Stimulated activated naive B cell treated with anti-CD40 and anti-IgM and Interleukin-4, amounts not matched to agents 10 μg/mL and 1 μg/mL and 100 μg/mL, for 72 hours (primary cell): ENCODE measurements around the gene CDC42BPA.

ENCODE experiments used
- ATAC-seq, 2 donors: fragments of 150-1000 bp; cut with Tn5 transposase; replicated peaks; 2 replicates each; pipeline ENCODE4 v1.10.0; 2021; ENCODE audit warnings: moderate library complexity in 1 of 2
- DNase-seq: peaks from one replicate; pipeline ENCODE4 v3.0.0; 2021
- H3K27ac Mint-ChIP-seq: one replicate; pipeline ENCODE4 v1.8.0; 2022; ENCODE audit warnings: mild to moderate bottlenecking, mixed read lengths
- H3K27me3 Mint-ChIP-seq, 2 donors: one replicate each; pipeline ENCODE4 v1.8.0; 2022; ENCODE audit warnings: mixed read lengths in 2 of 2
- H3K36me3 Mint-ChIP-seq, 2 donors: one replicate each; pipeline ENCODE4 v1.8.0; 2022; ENCODE audit warnings: mixed read lengths in 2 of 2, mild to moderate bottlenecking in 1 of 2
- H3K4me1 Mint-ChIP-seq, 2 donors: one replicate each; pipeline ENCODE4 v1.8.0; 2022; ENCODE audit warnings: mixed read lengths in 2 of 2, mild to moderate bottlenecking in 1 of 2
- H3K4me3 Mint-ChIP-seq, 2 donors: one replicate each; pipeline ENCODE4 v1.8.0; 2022; ENCODE audit warnings: mild to moderate bottlenecking in 2 of 2, mixed read lengths in 2 of 2, moderate library complexity in 1 of 2
- H3K9me3 Mint-ChIP-seq, 2 donors: one replicate each; pipeline ENCODE4 v1.8.0; 2022; ENCODE audit warnings: mixed read lengths in 2 of 2, mild to moderate bottlenecking in 1 of 2

CDC42BPA gene

GRCh38 chr1:226978432-226979114 is 339.7 kb downstream of the CDC42BPA start:
- no peak overlapping the region for H3K4me3 Mint-ChIP-seq
- peaks cover 20 to 28% of the 10 kb centered on the region in 2 donors for H3K36me3 Mint-ChIP-seq
- H3K4me1 Mint-ChIP-seq, result peaks cover 0 to 12% of the 10 kb centered on the region in 2 donors
- no peaks in the 10 kb centered on the region for H3K27me3 Mint-ChIP-seq
- ATAC-seq (no peak), DNase-seq (no peak)
- H3K9me3 Mint-ChIP-seq, result no peaks in the 10 kb centered on the region
- peak overlapping the region; percentile 14 for H3K27ac Mint-ChIP-seq

- Mint-ChIP-seq H3K4me3 (no peak overlapping the region), H3K36me3 (peaks cover 16 to 24% of the 10 kb centered on the region in 2 donors), H3K4me1 (peaks cover 2 to 12% of the 10 kb centered on the region in 2 donors), H3K27me3 (no peaks in the 10 kb centered on the region), H3K27ac (no peak overlapping the region), H3K9me3 (no peaks in the 10 kb centered on the region)
- ATAC-seq (no peak), DNase-seq (no peak)
These were observed 340.5 kb downstream of the CDC42BPA start for GRCh38 chr1:226977643-226978431.

GRCh38 chr1:226976978-226977642 is 341.2 kb downstream of the CDC42BPA start:
- Mint-ChIP-seq H3K27ac (no peak overlapping the region), H3K9me3 (no peaks in the 10 kb centered on the region), H3K27me3 (no peaks in the 10 kb centered on the region), H3K4me1 (peaks cover 2 to 13% of the 10 kb centered on the region in 2 donors), H3K36me3 (peaks cover 17 to 24% of the 10 kb centered on the region in 2 donors), H3K4me3 (no peak overlapping the region)
- DNase-seq (no peak), ATAC-seq (no peak)

- DNase-seq (no peak), ATAC-seq (no peak)
- Mint-ChIP-seq H3K4me3 (no peak overlapping the region), H3K27ac (peak overlapping the region; percentile 5), H3K27me3 (no peaks in the 10 kb centered on the region), H3K4me1 (peaks cover 6 to 20% of the 10 kb centered on the region in 2 donors), H3K36me3 (peaks cover 21 to 26% of the 10 kb centered on the region in 2 donors), H3K9me3 (peaks cover 5 to 6% of the 10 kb centered on the region in 2 donors)
These were observed 341.9 kb downstream of the CDC42BPA start for GRCh38 chr1:226976276-226976977.

- peaks cover 6 to 20% of the 10 kb centered on the region in 2 donors for H3K4me1 Mint-ChIP-seq
- no peak overlapping the region for H3K4me3 Mint-ChIP-seq
- ATAC-seq, result no peak
- DNase-seq, result no peak
- H3K27me3 Mint-ChIP-seq, result no peaks in the 10 kb centered on the region
- peaks cover 5 to 6% of the 10 kb centered on the region in 2 donors for H3K9me3 Mint-ChIP-seq
- H3K27ac Mint-ChIP-seq, result no peak overlapping the region
- peaks cover 21 to 26% of the 10 kb centered on the region in 2 donors for H3K36me3 Mint-ChIP-seq
These were observed 342.7 kb downstream of the CDC42BPA start for GRCh38 chr1:226975259-226976250.

- DNase-seq, result no peak
- H3K4me1 Mint-ChIP-seq, result peaks cover 6 to 20% of the 10 kb centered on the region in 2 donors
- no peak overlapping the region for H3K4me3 Mint-ChIP-seq
- ATAC-seq, result no peak
- peaks cover 25 to 28% of the 10 kb centered on the region in 2 donors for H3K36me3 Mint-ChIP-seq
- H3K27me3 Mint-ChIP-seq, result no peaks in the 10 kb centered on the region
- H3K27ac Mint-ChIP-seq, result no peak overlapping the region
- peaks cover 5 to 6% of the 10 kb centered on the region in 2 donors for H3K9me3 Mint-ChIP-seq
These were observed 343.6 kb downstream of the CDC42BPA start for GRCh38 chr1:226974544-226975258.

GRCh38 chr1:226973898-226974543 is 344.3 kb downstream of the CDC42BPA start:
- DNase-seq, result no peak
- H3K27ac Mint-ChIP-seq, result no peak overlapping the region

GRCh38 chr1:226973371-226973897 is 344.9 kb downstream of the CDC42BPA start:
- no peak for DNase-seq
- H3K4me1 Mint-ChIP-seq, result peaks cover 6 to 20% of the 10 kb centered on the region in 2 donors
- H3K9me3 Mint-ChIP-seq, result peaks cover 6% of the 10 kb centered on the region in 2 donors
- H3K4me3 Mint-ChIP-seq, result no peak overlapping the region
- H3K27me3 Mint-ChIP-seq, result no peaks in the 10 kb centered on the region
- ATAC-seq, result no peak
- H3K27ac Mint-ChIP-seq, result no peak overlapping the region
- peaks cover 27 to 38% of the 10 kb centered on the region in 2 donors for H3K36me3 Mint-ChIP-seq

More at GRCh38 chr1:226973898-226974543, 344.3 kb downstream of the CDC42BPA start:
- H3K4me3 Mint-ChIP-seq, result no peak overlapping the region
- no peaks in the 10 kb centered on the region for H3K27me3 Mint-ChIP-seq
- peaks cover 5 to 6% of the 10 kb centered on the region in 2 donors for H3K9me3 Mint-ChIP-seq
- no peak for ATAC-seq
- H3K36me3 Mint-ChIP-seq, result peaks cover 29 to 32% of the 10 kb centered on the region in 2 donors
- peaks cover 6 to 20% of the 10 kb centered on the region in 2 donors for H3K4me1 Mint-ChIP-seq

GRCh38 chr1:226972931-226973330 is 345.4 kb downstream of the CDC42BPA start:
- DNase-seq, result no peak
- H3K9me3 Mint-ChIP-seq, result peaks cover 6 to 7% of the 10 kb centered on the region in 2 donors
- H3K4me3 Mint-ChIP-seq, result no peak overlapping the region
- H3K27ac Mint-ChIP-seq, result no peak overlapping the region
- H3K27me3 Mint-ChIP-seq, result no peaks in the 10 kb centered on the region
- no peak for ATAC-seq
- peaks cover 28 to 39% of the 10 kb centered on the region in 2 donors for H3K36me3 Mint-ChIP-seq
- peaks cover 6 to 19% of the 10 kb centered on the region in 2 donors for H3K4me1 Mint-ChIP-seq

GRCh38 chr1:226971765-226972164 is 346.5 kb downstream of the CDC42BPA start:
- Mint-ChIP-seq H3K9me3 (peaks cover 6 to 7% of the 10 kb centered on the region in 2 donors), H3K4me3 (no peak overlapping the region), H3K27ac (no peak overlapping the region), H3K27me3 (no peaks in the 10 kb centered on the region), H3K4me1 (peaks cover 9 to 14% of the 10 kb centered on the region in 2 donors), H3K36me3 (peaks cover 27 to 43% of the 10 kb centered on the region in 2 donors)
- DNase-seq (no peak), ATAC-seq (no peak)

GRCh38 chr1:226967665-226968064 is 350.6 kb downstream of the CDC42BPA start:
- Mint-ChIP-seq H3K4me1 (peaks cover 24 to 25% of the 10 kb centered on the region in 2 donors), H3K4me3 (no peak overlapping the region), H3K9me3 (peaks cover 6 to 7% of the 10 kb centered on the region in 2 donors), H3K36me3 (peaks cover 51 to 57% of the 10 kb centered on the region in 2 donors), H3K27ac (no peak overlapping the region), H3K27me3 (no peaks in the 10 kb centered on the region)
- ATAC-seq (no peak), DNase-seq (no peak)

- ATAC-seq, result no peak
- peaks cover 2 to 4% of the 10 kb centered on the region in 2 donors for H3K9me3 Mint-ChIP-seq
- peaks cover 24 to 28% of the 10 kb centered on the region in 2 donors for H3K4me1 Mint-ChIP-seq
- no peak overlapping the region for H3K4me3 Mint-ChIP-seq
- H3K36me3 Mint-ChIP-seq, result peaks cover 46 to 52% of the 10 kb centered on the region in 2 donors
- H3K27me3 Mint-ChIP-seq, result no peaks in the 10 kb centered on the region
- no peak overlapping the region for H3K27ac Mint-ChIP-seq
- DNase-seq, result no peak
These were observed 351.6 kb downstream of the CDC42BPA start for GRCh38 chr1:226966683-226967082.
